ENCODE measurements around the gene NRTN.

The NRTN gene

GRCh38 chr19:5817218-5817617 is 12.4 kb downstream of the NRTN start:
- DNase-seq: no peak

GRCh38 chr19:5818594-5818993 is 13.7 kb downstream of the NRTN start:
- DNase-seq: no peak

GRCh38 chr19:5820785-5821184 is 15.9 kb downstream of the NRTN start:
- no peak for DNase-seq

GRCh38 chr19:5821521-5822180 is 16.8 kb downstream of the NRTN start:
- no peak for DNase-seq

- DNase-seq: no peak
Observed at GRCh38 chr19:5822181-5822844, 17.4 kb downstream of the NRTN start.

GRCh38 chr19:5823579-5824281 is 18.9 kb downstream of the NRTN start:
- DNase-seq: no peak

- no peak for DNase-seq
Observed at GRCh38 chr19:5824751-5825150, 19.9 kb downstream of the NRTN start.

GRCh38 chr19:5825178-5825577 is 20.3 kb downstream of the NRTN start:
- no peak for DNase-seq

- no peak for DNase-seq
Observed at GRCh38 chr19:5826531-5827341, 21.9 kb downstream of the NRTN start.

- DNase-seq: no peak
Observed at GRCh38 chr19:5827342-5827890, 22.5 kb downstream of the NRTN start.

GRCh38 chr19:5827891-5828660 is 23.2 kb downstream of the NRTN start:
- peak; percentile 93 to 96 for DNase-seq

- peak in 1 of 2 experiments; percentile 38 for DNase-seq
Observed at GRCh38 chr19:5828661-5829566, 24.0 kb downstream of the NRTN start.

- no peak for DNase-seq
Observed at GRCh38 chr19:5829567-5830310, 24.9 kb downstream of the NRTN start.

- no peak for DNase-seq
Observed at GRCh38 chr19:5831159-5831558, 26.3 kb downstream of the NRTN start.

- no peak for DNase-seq
Observed at GRCh38 chr19:5832061-5832460, 27.2 kb downstream of the NRTN start.

GRCh38 chr19:5832527-5833216 is 27.8 kb downstream of the NRTN start:
- no peak for DNase-seq

GRCh38 chr19:5837761-5838352 is 33.0 kb downstream of the NRTN start:
- no peak for DNase-seq

- no peak for DNase-seq
Observed at GRCh38 chr19:5838353-5839064, 33.6 kb downstream of the NRTN start.
